Breast epithelium (tissue), 4 donors: ENCODE data around the gene ITGB1BP1. TPM values are rescaled to one million over a fixed set of nuclear protein-coding genes. Genes with fewer than 3 reads are reported as not detected.
A peak's percentile ranks its signal among the peaks of the same experiment; 100 is the strongest.

Source experiments
- DNase-seq, 2 donors: peaks; one replicate each; pipeline ENCODE4 v3.0.0-alpha.2; 2019; ENCODE audit warnings: low spot score in 2 of 2
- H3K27ac ChIP-seq, 2 donors: fragments of 200-600 bp; sonication (generic) in 1 of 2; one replicate each; pipeline ENCODE4 v1.5.1; 2016 to 2019; ENCODE audit warnings: mild to moderate bottlenecking in 1 of 2
- H3K27me3 ChIP-seq, 2 donors: fragments of 200-600 bp; sonication (generic) in 1 of 2; one replicate each; pipeline versions ENCODE4 v1.5.1 to v1.6.0; 2017 to 2019; ENCODE audit warnings: control low read depth in 1 of 2, mild to moderate bottlenecking in 1 of 2
- H3K36me3 ChIP-seq: fragments of 200-600 bp; one replicate; pipeline ENCODE4 v1.5.1; 2019
- H3K4me1 ChIP-seq, 2 donors: fragments of 200-600 bp; sonication (generic); one replicate each; pipeline ENCODE4 v1.5.1; 2016 to 2019; ENCODE audit warnings: control low read depth in 1 of 2
- H3K4me3 ChIP-seq, 3 donors: fragments of 200-600 bp; sonication (generic); 1 replicate in 2 of 3; 2 replicates in 1 of 3; pipeline ENCODE4 v1.5.1; 2016 to 2019; ENCODE audit warnings: mild to moderate bottlenecking in 3 of 3, moderate library complexity in 2 of 3
- H3K9me3 ChIP-seq, 2 donors: fragments of 200-600 bp; sonication (generic) in 1 of 2; one replicate each; pipeline ENCODE4 v1.5.1; 2016 to 2019; ENCODE audit warnings: control low read depth in 1 of 2
- POLR2A ChIP-seq: fragments of 450-650 bp; IDR thresholded peaks from one replicate; pipeline ENCODE4 v1.6.1; 2016; ENCODE audit warnings: antibody characterized with exemption, mild to moderate bottlenecking, moderate library complexity
- POLR2AphosphoS5 ChIP-seq, 3 donors: sonication (generic); formaldehyde crosslinking; IDR thresholded peaks; one replicate each; pipeline ENCODE4 v1.6.1; 2017; ENCODE audit warnings: antibody characterized with exemption in 3 of 3
- intact Hi-C: fragments of 100-400 bp; cut with DNase I; formaldehyde crosslinking; loops from one replicate; pipeline ENCODE4 v1.15.1; 2023; ENCODE audit warnings: low total_unique reads
- total RNA-seq, 3 donors: library from RNA; depleted of rRNA; stranded (reverse); fragments of >200 nt; gene quantifications; one replicate each; pipeline ENCODE4 v1.1.0, GENCODE V29; 2016
- TF ChIP-seq, protein P1 (sequence below), 3 donors: fragments of 450-650 bp; IDR thresholded peaks; one replicate each; pipeline ENCODE4 v1.5.1; 2016 to 2017; ENCODE audit warnings: antibody characterized with exemption in 3 of 3, mild to moderate bottlenecking in 3 of 3, moderate library complexity in 3 of 3

ITGB1BP1 gene
- total RNA-seq, 3 donors from 2014 or later = 35.7 to 271 (median 63.3) TPM

- peaks cover 0 to 13% of the 10 kb centered on the region in 2 donors for H3K4me1 ChIP-seq
- intact Hi-C loops = no loop called here
These were observed 3.8 kb downstream of the ITGB1BP1 start for GRCh38 chr2:9419541-9419940.

DNA sequence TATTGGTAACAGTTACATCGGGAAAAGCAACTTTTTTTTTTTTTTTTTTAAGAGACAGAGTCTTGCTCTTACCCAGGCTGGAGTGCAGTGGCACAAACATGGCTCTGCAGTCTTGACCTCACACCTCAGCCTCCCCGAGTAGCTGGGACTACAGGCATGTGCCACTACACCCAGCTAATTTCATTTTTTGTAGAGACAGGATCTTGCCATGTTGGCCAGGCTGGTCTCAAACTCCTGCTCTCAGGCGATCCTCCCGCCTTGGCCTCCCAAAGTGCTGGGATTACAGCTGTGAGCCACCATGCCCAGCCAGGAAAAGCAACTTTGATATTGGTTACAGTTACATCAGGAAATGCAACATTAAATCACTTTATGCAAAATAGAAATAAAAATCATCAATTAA lies 4.6 kb downstream of the ITGB1BP1 start:
- no peaks in the 10 kb centered on the region for H3K9me3 ChIP-seq
- H3K4me1 ChIP-seq = peaks cover 0 to 7% of the 10 kb centered on the region in 2 donors
- H3K27ac ChIP-seq = no peak overlapping the region
- TF ChIP-seq POLR2A (no peak), POLR2AphosphoS5 (IDR thresholded peaks at IDR 0.05) (no peak)
- TF ChIP-seq, protein P1, sequence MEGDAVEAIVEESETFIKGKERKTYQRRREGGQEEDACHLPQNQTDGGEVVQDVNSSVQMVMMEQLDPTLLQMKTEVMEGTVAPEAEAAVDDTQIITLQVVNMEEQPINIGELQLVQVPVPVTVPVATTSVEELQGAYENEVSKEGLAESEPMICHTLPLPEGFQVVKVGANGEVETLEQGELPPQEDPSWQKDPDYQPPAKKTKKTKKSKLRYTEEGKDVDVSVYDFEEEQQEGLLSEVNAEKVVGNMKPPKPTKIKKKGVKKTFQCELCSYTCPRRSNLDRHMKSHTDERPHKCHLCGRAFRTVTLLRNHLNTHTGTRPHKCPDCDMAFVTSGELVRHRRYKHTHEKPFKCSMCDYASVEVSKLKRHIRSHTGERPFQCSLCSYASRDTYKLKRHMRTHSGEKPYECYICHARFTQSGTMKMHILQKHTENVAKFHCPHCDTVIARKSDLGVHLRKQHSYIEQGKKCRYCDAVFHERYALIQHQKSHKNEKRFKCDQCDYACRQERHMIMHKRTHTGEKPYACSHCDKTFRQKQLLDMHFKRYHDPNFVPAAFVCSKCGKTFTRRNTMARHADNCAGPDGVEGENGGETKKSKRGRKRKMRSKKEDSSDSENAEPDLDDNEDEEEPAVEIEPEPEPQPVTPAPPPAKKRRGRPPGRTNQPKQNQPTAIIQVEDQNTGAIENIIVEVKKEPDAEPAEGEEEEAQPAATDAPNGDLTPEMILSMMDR (IDR thresholded peaks at IDR 0.05) = no peak
- no peak overlapping the region for H3K4me3 ChIP-seq
- intact Hi-C loops = no loop called here
- DNase-seq = no peak
- no peaks in the 10 kb centered on the region for H3K36me3 ChIP-seq
- H3K27me3 ChIP-seq = no peaks in the 10 kb centered on the region

More at GRCh38 chr2:9419541-9419940, 3.8 kb downstream of the ITGB1BP1 start:
- no peak overlapping the region for H3K27ac ChIP-seq
- no peaks in the 10 kb centered on the region for H3K27me3 ChIP-seq
- no peaks in the 10 kb centered on the region for H3K9me3 ChIP-seq
- DNase-seq = no peak
- TF ChIP-seq, protein P1 (IDR thresholded peaks at IDR 0.05) = no peak
- no peak overlapping the region for H3K4me3 ChIP-seq
- H3K36me3 ChIP-seq = no peaks in the 10 kb centered on the region

DNA sequence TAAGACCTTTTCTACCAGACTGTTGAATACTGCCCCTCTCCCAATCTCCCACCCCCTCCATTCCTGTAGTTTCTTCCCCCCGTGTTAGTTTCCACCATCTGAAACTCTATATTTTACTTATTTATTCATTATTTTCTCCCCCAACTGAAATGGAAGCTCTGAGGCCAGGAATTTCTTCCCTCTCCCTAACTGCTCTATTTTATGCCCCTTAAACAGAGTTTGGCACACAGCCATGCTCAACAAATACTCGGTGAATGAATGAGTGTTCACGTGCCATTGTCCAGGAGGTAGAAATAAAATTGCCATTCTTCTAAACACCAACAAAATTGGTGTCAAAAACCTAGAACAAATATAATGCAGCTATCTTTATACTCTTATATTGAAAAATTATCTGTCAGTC lies 5.6 kb downstream of the ITGB1BP1 start:
- Histone ChIP-seq H3K27ac (no peak overlapping the region), H3K36me3 (no peaks in the 10 kb centered on the region), H3K4me3 (no peak overlapping the region), H3K27me3 (no peaks in the 10 kb centered on the region), H3K9me3 (no peaks in the 10 kb centered on the region), H3K4me1 (peaks cover 0 to 7% of the 10 kb centered on the region in 2 donors)
- DNase-seq = no peak
- intact Hi-C loops = no loop called here
- TF ChIP-seq POLR2A = no peak
- TF ChIP-seq, protein P1 (IDR thresholded peaks at IDR 0.05) = no peak
- no peak for TF ChIP-seq POLR2AphosphoS5 (IDR thresholded peaks at IDR 0.05)

DNA sequence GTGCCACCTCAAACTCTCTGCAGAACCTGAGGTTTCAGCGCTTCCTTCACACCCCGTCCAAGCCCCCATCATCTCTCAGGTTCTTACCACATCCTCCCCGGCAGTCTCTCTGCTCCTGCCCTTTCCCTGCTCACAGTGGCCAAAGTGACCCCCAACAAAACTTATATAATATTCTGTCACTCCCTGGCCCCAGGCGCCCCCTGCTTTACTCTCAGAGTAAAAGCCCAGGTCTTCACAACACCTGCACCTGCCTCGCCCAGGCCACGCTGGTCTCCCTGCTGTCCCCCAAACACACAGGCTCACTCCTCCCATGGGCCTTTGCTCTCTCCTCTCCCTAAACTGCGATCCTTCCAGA lies 6.4 kb downstream of the ITGB1BP1 start:
- Histone ChIP-seq H3K4me1 (peaks cover 0 to 3% of the 10 kb centered on the region in 2 donors), H3K36me3 (no peaks in the 10 kb centered on the region), H3K27me3 (no peaks in the 10 kb centered on the region), H3K27ac (no peak overlapping the region), H3K4me3 (no peak overlapping the region), H3K9me3 (no peaks in the 10 kb centered on the region)
- intact Hi-C loops = no loop called here
- DNase-seq = no peak
- TF ChIP-seq POLR2A (no peak), POLR2AphosphoS5 (IDR thresholded peaks at IDR 0.05) (no peak)
- TF ChIP-seq, protein P1 (IDR thresholded peaks at IDR 0.05) = no peak

GRCh38 chr2:9416267-9416961 lies 6.9 kb downstream of the ITGB1BP1 start:
- H3K27me3 ChIP-seq = no peaks in the 10 kb centered on the region
- no peak overlapping the region for H3K4me3 ChIP-seq
- no peaks in the 10 kb centered on the region for H3K9me3 ChIP-seq
- TF ChIP-seq, protein P1 (IDR thresholded peaks at IDR 0.05) = no peak
- TF ChIP-seq POLR2A (no peak), POLR2AphosphoS5 (IDR thresholded peaks at IDR 0.05) (no peak)
- peak overlapping the region in 1 of 2 donors; percentile 81 for H3K27ac ChIP-seq
- intact Hi-C loops = no loop called here
- no peaks in the 10 kb centered on the region for H3K36me3 ChIP-seq
- DNase-seq = no peak
- H3K4me1 ChIP-seq = no peaks in the 10 kb centered on the region
